ENCODE results near the gene C3orf20.
"Not testable (repeated sequence)": the region's sequence is repeated elsewhere in the genome, so short reads cannot be mapped to it uniquely, and the experiment has no call there.

The C3orf20 gene

DNA sequence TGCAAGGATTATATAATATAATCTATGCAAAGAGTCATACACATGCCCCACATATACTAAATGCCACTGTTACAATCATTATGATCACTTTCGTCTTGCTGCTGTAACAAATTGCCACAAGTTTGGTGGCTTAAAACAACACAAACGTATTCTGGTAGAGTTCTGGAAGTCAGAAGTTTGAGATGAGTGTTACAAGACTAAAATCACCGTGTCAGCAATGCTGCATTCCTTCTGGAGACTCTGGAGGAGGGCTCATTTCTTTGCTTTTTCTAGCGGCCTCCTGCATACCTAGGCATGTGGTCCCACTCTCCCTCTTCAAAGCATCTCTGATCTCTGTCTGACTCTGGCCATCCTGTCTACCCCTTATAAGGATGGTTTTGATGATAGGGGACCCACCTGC, 24.7 kb upstream of the C3orf20 start:
- no peak for DNase-seq (ENCODE audit: low read depth)

DNA sequence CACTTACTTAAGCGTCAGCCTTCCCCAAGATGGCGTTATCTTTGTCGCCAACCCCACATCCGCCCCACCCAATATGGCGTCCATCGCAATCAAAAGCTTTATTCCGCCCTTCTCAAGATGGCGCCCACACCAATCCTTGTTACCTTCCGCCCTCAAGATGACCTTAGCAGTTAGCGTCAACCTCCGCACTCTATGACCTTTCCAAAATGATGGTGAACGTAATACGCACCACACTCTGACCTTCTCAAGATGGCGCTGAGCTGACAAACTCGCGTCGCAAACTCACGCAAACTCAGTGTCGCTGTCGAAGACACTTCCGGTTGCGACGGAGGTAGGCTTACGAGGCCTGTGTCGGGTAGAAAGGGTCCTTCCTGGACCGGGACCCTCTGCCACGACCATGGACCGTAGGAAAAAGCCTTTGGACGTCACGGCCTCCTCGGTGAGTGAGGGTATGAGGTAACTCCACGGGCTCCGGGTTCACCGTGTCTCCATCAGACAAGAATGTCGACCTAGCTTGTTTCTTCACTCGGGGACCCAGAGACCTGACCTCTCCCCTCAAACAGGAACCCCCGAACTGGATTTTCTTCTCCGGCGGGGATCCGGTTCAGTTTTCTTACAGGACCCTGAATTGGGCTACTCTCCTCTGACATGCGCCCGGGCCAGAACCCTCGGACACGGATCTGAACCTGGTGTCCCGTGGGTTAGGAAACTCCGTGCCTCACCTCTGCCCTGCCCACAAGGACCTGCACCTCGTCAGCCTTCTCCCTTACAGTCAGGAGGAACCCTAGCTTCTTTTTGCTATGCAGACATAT, 23.3 kb upstream of the C3orf20 start, which contains the start of gene CCDC174:
TSS of gene CCDC174 (plus strand) at position 323 of the 812 bp plus-strand sequence. CDS start at position 398, 75 bp downstream.
- peak; percentile 92 for DNase-seq (ENCODE audit: low read depth)

- DNase-seq (ENCODE audit: low read depth) = not testable (repeated sequence)
These were observed 22.5 kb upstream of the C3orf20 start for GRCh38 chr3:14652360-14652907.

DNA sequence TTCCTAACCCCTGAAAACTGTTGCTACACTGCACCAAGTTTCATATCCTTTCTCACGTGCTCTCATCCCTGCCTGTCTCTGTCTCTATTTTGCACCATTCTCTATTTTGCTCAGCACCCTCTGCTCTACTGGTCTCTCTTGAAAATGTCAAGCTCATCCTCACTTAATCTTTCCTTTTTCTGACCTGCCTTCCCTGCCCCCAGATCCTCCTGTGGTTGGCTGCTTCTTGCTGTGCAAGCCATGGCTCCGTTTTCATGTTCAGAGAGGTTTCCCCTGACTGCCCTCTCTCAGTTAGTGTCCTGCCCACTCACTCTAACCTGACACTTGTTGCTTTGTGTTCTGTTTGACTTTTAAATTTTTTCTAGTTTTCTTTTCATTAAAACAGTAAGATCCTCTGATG, 17.4 kb upstream of the C3orf20 start:
- DNase-seq (ENCODE audit: low read depth) = no peak

DNA sequence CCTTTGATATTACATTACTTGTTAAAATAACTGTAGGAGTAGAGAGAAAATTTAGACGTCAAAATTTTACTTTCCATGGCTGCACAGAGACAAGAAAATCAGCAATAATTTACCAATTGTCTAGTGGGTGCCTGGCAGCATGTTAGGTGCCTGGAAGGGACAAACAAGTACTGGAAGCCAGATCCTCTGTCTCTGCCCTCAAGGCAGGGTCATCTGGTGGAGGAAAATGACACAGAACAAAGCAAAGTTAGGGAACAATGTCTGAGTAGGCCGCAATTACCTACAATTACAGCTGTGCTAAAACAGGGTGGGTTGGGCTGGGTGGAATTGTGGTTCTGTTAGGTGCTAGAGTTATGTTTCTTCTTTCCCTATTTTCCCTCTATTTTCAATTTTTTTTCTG, 16.0 kb upstream of the C3orf20 start:
- no peak for DNase-seq (ENCODE audit: low read depth)

DNA sequence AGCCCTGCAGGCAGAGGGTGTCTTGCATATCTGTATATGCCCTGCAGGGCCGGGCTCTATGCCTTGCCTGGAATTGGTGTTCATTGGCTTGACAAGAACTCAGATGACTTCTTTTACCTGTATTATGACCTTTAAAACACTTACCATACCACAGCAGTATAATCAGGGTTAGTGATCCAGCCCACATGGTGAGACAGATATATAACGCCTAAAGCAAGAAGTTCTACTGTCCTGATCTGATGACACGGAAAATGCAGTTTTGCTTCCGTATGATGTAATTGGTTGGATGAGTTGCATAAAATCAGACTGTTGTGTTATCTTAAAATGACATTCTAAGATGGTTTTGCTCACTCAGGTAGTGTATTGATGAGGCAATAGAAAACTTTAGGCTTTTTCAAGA, 14.0 kb upstream of the C3orf20 start:
- no peak for DNase-seq (ENCODE audit: low read depth)

GRCh38 chr3:14663396-14664135, 11.4 kb upstream of the C3orf20 start:
- DNase-seq (ENCODE audit: low read depth) = no peak

GRCh38 chr3:14664170-14664569, 10.8 kb upstream of the C3orf20 start:
- DNase-seq (ENCODE audit: low read depth) = no peak

DNA sequence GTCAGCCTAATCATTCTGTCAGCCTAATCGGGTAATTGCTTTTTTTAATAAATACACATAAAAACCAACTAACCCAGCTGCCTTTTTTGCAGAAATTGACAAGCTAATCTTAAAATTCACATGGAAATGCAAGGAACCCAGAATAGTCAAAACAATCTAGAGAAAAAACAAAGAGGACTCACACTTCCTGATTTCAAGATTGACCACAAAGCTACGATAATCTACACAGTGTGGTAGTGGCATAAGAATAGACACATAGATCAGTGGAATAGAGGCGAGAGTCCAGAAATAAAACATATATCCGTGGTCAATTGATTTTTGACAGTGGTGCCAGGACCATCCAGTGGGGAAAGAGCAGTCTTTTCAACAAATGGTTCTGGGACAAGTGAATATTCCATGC, 2.4 kb upstream of the C3orf20 start:
- DNase-seq (ENCODE audit: low read depth) = no peak

DNA sequence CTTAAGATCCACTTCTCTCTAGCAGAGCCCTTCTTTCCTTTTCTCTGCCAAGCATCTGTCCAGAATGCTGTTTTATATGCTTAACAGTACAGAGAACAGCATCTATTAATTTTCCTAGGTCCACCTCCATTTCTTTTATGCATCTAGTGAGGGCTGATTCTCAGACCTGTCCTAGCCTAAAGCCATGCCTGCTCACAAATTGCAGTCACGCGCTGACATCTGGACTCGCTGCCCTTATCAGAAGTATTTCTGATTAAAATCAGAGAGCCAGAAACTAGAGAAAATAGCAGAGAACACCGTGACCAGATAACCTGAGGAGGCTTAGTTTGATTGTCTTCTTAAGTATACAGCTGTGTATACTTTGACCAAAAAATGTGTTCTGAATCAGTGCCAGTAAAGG, 1.9 kb downstream of the C3orf20 start:
- DNase-seq (ENCODE audit: low read depth) = no peak

DNA sequence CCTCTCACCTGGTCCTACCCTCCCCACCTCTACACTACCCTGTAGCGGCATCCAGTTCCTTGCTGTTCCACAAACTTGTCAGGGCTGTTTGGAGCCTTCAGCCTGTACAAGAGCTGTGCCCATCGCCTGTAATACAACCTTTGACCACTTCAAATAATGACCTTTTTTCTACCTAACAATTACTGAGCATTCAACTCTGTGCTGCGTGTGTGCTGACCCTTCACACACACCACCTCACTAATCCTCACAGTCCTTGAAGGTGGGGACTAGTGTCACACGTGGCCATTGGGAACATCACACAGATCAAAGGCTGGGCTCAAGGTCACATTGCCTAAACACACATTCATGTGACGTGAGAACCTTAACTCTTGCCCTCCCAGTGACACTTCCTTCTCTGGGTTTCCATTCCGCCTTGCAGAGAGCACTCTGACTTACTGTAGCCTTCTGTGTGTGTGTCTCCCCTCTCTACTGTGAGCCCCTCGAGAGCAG, 3.1 kb downstream of the C3orf20 start:
- no peak for DNase-seq (ENCODE audit: low read depth)

GRCh38 chr3:14680115-14680514, 5.2 kb downstream of the C3orf20 start:
- no peak for DNase-seq (ENCODE audit: low read depth)

GRCh38 chr3:14680716-14681115, 5.8 kb downstream of the C3orf20 start:
- no peak for DNase-seq (ENCODE audit: low read depth)

DNA sequence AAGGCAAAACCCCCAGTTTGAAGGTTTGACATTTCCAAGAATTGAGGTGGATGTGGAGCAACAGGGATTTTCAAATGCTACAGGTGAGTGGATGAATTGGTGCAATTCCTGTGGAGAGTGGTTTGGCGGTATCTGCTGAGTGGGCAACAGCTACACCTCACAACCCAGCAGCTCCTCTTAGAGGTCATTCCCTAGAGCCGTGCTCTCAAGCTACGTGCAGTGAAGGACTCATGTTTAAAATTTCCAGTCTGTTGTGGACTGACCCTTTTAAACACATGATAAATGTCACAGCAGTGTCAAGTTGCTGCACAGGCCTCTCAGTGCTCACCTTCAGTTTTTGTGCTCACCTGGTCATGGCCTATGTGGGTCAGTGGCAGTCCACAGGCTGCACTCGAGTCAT, 9.5 kb downstream of the C3orf20 start:
- DNase-seq (ENCODE audit: low read depth) = no peak

DNA sequence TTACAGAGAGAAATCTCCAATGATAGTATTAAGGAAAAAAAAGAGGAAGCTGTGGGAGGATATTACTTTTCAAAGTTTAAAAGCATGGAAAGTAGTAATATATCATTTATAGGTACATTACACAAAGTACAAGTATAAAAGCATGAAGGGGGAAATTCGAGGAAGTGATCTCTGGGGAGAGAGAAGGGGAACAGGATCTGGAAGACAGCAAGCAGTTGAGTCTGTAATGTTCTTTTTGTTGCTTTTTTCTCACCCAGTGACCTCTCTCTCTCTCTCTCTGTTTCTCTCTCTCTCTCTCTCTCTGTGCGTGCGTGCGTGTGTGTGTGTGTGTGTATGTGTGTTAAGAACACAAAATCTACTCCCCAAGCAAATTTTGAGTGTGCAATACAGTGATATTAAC, 10.2 kb downstream of the C3orf20 start:
- DNase-seq (ENCODE audit: low read depth) = no peak

DNA sequence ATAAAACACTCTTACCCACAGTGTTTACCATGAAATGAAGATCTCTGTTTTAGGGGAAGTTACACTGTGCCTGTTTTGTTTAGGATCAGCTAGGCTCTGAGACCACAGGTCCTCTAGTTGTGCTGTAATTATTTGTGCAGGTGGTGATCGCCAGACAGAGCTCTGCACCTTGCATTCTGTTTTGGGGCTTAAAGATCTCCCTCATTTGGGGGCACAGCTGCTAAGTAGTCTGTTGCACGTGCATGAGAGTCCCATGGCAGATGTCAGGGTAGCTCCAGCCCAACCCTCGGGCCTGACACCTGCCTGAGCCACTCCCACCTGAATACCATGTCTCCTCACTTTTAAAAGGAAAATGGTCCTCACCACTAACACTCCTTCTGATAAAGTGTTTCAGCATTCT, 12.4 kb downstream of the C3orf20 start:
- no peak for DNase-seq (ENCODE audit: low read depth)

DNA sequence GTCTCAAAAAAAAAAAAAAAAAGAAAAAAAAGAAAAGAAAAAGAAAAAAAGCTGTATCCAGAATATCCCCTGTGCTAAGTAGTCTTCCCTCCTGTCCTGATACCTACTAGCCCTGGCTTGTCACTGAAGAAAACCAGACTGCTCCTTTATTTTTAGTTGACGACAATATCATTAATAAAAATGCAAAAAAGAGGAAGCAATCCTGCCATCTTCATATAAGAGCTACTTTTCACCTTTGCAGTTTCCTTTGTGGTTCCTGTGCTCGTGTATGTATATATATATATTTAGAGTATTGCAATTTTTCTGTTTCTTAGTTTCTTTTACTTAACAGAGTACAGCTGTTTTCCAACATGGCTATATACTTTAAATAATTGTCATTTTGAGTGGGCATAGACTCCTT, 13.6 kb downstream of the C3orf20 start:
- DNase-seq (ENCODE audit: low read depth) = no peak

DNA sequence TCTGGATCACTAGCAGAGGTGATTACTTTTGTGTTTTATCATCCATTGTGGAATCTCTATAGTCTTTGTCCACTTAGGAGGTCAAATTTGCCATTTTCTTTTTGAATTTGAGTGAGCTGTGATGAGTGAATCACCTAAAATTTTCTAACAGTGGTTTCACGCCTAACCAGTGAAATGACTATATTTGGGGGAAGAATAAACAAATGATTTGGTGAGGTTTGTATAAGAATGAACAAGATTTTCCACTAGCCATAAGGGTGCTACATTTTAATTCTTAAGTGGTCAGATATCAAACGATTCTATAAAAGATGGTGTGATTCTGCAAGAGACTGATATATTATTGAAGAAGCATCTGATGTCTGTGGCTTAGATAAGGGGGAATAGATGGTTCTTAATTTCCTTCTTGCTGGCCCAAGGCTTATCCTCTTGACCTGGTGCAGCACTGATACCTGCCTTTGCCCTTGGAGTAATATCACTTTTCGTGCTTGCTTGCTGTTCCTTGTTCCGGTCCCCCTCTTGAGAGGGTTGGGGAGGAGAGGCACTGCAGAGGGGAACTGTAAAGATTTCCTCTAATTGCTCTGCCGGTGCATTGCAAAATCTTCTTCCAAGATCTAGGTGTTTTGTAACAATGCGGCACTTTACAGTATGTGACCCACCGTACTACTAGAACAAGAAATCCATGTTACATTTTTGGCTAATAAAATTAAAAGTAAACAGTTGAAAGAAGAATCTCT, 14.5 kb downstream of the C3orf20 start:
- no peak for DNase-seq (ENCODE audit: low read depth)

DNA sequence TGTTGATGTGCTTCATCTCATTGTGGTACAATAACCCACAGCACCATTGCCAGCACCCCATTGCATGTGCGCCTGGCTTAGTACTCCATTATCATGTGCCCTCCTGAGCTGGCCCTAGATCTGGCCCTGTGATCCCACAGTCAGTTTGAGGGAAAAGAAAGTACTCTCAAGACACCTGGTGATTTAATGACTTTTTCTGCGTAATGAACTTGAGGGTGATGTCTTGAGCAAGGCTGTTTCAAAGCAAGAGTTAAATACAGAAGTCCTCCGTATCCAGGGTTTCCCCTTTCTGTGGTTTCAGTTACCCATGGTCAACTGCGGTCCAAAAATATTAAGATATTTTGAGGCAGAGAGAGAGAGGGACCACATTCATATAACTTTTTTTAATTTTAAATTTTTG, 16.3 kb downstream of the C3orf20 start:
- DNase-seq (ENCODE audit: low read depth) = no peak

DNA sequence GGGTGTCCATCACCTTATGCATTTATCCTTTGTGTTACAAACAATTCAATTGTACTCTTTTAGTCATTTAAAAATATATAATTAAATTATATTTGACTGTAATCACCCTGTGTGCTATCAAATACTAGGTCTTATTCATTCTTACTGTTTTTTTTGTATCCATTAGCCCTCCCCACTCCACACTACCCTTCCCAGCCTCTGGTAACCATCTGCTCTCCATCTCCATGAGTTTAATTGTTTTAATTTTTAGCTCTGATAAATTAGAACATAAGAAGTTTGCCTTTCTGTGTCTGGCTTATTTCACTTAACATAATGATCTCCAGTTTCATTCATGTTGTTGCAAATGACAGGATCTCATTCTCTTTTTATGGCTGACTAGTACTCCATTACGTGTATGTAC, 16.8 kb downstream of the C3orf20 start:
- DNase-seq (ENCODE audit: low read depth) = no peak

- DNase-seq (ENCODE audit: low read depth) = no peak
These were observed 23.8 kb downstream of the C3orf20 start for GRCh38 chr3:14698601-14699244.

- no peak for DNase-seq (ENCODE audit: low read depth)
These were observed 24.7 kb downstream of the C3orf20 start for GRCh38 chr3:14699643-14700042.
